ENCODE measurements around the gene PCSK9.

DNA sequence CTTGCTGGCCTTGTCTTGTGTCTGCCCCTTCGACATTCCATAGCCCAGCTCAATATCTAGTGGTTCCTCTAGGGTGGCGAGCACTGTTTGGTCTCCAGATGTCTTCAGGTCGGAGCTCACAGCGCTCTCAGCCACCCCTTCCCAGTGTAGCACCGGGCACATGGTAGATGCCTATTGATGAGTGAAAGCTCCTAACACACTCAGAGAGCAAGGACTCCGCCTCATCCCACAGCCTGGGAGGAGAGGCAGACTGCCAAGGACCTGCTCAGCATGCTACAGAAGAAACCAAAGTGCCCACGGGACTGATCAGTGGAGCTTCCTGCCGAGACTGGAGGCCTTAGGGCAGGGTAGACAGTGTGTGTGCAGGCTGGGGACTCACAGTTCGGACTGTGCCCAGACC lies 10.9 kb downstream of the PCSK9 start:
- no peak for TF ChIP-seq ELF4 (IDR thresholded peaks at IDR 0.05)
- TF ChIP-seq ARNT (IDR thresholded peaks at IDR 0.05): no peak
- TF ChIP-seq NFRKB (IDR thresholded peaks at IDR 0.05): no peak
- TF ChIP-seq SUZ12 (IDR thresholded peaks at IDR 0.05): no peak
- TF ChIP-seq L3MBTL2 (conservative IDR thresholded peaks at IDR 0.05): no peak
- no peak for TF ChIP-seq TARDBP (IDR thresholded peaks at IDR 0.05)
- TF ChIP-seq BHLHE40 (IDR thresholded peaks at IDR 0.05; ENCODE audit: borderline replicate concordance): no peak
- TF ChIP-seq SP1 (IDR thresholded peaks at IDR 0.05): no peak
- TF ChIP-seq FOXM1 (IDR thresholded peaks at IDR 0.05; ENCODE audit: borderline replicate concordance): no peak
- no peak for TF ChIP-seq HDGF (IDR thresholded peaks at IDR 0.05; ENCODE audit: borderline replicate concordance)
- no peak for TF ChIP-seq FOXA1 (IDR thresholded peaks at IDR 0.05)
- TF ChIP-seq, protein P1, sequence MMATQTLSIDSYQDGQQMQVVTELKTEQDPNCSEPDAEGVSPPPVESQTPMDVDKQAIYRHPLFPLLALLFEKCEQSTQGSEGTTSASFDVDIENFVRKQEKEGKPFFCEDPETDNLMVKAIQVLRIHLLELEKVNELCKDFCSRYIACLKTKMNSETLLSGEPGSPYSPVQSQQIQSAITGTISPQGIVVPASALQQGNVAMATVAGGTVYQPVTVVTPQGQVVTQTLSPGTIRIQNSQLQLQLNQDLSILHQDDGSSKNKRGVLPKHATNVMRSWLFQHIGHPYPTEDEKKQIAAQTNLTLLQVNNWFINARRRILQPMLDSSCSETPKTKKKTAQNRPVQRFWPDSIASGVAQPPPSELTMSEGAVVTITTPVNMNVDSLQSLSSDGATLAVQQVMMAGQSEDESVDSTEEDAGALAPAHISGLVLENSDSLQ (IDR thresholded peaks at IDR 0.05): no peak
